Fibroblast of pulmonary artery (primary cell): Measurements from ENCODE around the gene LINS1.

Source experiments
- DNase-seq: peaks from one replicate; pipeline ENCODE4 v3.0.0-alpha.2; 2010; ENCODE audit warnings: low read depth
- H3K4me3 ChIP-seq: replicated peaks from 2 replicates; pipeline ENCODE4 v1.5.1; 2011; ENCODE audit warnings: low read depth, mild to moderate bottlenecking, control low read depth, low read length, moderate library complexity
- TF ChIP-seq, protein P1 (sequence below): IDR thresholded peaks from 2 replicates; pipeline ENCODE4 v1.5.1; 2011; ENCODE audit warnings: mild to moderate bottlenecking, control low read depth, low read length, inconsistent platforms; ENCODE audit errors: missing control alignments

Gene LINS1

GRCh38 chr15:100566850-100567628 is 34.9 kb downstream of the LINS1 start:
- TF ChIP-seq, protein P1, sequence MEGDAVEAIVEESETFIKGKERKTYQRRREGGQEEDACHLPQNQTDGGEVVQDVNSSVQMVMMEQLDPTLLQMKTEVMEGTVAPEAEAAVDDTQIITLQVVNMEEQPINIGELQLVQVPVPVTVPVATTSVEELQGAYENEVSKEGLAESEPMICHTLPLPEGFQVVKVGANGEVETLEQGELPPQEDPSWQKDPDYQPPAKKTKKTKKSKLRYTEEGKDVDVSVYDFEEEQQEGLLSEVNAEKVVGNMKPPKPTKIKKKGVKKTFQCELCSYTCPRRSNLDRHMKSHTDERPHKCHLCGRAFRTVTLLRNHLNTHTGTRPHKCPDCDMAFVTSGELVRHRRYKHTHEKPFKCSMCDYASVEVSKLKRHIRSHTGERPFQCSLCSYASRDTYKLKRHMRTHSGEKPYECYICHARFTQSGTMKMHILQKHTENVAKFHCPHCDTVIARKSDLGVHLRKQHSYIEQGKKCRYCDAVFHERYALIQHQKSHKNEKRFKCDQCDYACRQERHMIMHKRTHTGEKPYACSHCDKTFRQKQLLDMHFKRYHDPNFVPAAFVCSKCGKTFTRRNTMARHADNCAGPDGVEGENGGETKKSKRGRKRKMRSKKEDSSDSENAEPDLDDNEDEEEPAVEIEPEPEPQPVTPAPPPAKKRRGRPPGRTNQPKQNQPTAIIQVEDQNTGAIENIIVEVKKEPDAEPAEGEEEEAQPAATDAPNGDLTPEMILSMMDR: no peak
- DNase-seq: no peak
- H3K4me3 ChIP-seq: no peak overlapping the region

DNA sequence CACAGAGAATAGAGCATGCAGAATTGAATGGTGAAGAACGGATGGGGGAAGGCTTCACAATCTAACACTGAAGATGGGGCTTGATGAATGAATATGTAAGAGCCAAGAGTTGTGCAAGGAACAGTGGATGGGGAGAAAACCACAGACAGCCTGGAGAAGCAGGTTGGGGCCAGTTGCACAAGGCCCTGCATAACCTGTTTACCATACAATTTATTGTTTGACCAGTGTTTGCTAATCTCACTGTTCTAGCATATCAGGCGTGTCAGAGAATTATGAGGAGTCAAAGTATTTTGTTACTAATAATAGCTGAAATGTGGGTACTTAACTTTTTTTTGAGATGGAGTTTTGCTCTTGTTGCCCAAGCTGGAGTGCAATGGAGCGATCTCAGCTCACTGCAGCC is 36.4 kb downstream of the LINS1 start:
- no peak for DNase-seq
- TF ChIP-seq, protein P1: no peak
- H3K4me3 ChIP-seq: no peak overlapping the region

DNA sequence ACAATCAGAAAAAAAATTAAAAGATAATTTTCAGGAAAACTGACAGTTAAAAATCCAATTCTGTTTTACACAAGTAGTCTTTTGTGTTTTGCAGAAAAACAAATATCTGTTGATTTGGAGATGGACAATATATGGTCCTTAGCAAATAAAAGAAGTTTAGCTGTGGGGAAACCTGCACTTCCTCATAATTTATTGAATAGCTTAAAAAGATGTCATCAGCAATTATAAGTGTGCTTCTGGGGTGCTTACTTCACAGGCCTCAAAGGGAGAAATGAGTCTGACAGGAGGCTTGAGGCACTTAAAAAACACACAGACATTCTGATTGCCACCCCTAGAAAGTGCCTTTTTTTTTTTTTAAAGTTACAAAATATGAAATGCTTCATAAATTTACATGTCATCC is 41.7 kb downstream of the LINS1 start:
- no peak for DNase-seq
- H3K4me3 ChIP-seq: no peak overlapping the region
- TF ChIP-seq, protein P1: no peak

GRCh38 chr15:100559330-100559729 is 42.7 kb downstream of the LINS1 start:
- peak; percentile 79 for DNase-seq
- TF ChIP-seq, protein P1: no peak
- no peak overlapping the region for H3K4me3 ChIP-seq

- DNase-seq: no peak
- H3K4me3 ChIP-seq: no peak overlapping the region
- TF ChIP-seq, protein P1: no peak
Measured at GRCh38 chr15:100558771-100559254, 43.2 kb downstream of the LINS1 start.

DNA sequence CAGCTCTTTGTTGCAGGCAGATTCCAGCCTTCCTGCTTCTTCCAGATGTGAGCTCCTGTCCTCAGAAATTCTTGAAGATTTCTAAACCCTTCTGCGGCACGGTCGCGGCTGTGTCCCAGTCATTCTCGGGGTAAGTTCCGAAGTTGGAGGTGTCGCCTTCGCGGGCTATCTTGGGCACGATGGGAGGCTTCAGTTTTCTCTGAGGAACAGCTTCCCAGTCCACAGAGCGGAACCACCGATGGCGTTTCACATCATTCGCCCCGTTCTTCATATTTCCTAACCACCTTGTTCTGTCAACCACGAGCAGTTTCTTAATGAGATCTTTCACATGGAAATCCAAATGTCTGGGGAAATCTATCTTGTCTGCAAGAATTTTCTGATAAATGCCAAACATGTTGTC is 48.5 kb downstream of the LINS1 start:
- DNase-seq: no peak
- H3K4me3 ChIP-seq: no peak overlapping the region
- TF ChIP-seq, protein P1: no peak

DNA sequence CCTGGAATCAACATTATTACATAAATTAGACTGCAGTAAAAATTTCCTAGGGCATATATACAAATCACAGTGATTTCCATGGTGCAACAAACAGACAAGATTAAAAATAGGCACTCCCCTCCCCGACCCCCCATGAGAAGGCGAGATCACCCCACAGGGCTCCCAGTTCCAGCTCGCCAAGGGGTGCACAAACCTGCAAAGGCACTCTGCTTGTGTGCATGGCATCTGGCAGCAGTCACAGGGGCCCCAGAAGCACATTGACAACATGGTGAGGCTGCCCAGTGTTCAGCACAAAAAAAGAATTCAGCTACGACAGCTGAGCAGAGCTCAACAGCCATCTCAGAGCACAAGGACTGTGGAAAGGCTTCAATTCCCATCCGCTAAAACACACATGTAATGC is 54.0 kb downstream of the LINS1 start:
- no peak for DNase-seq
- no peak overlapping the region for H3K4me3 ChIP-seq
- TF ChIP-seq, protein P1: no peak
